OCI-M1 (cell line): ENCODE results near the gene NEK4.
A peak's percentile ranks its signal among the peaks of the same experiment; 100 is the strongest.
"Not testable (repeated sequence)": the region's sequence is repeated elsewhere in the genome, so short reads cannot be mapped to it uniquely, and the experiment has no call there.

Experiments
- DNase-seq: peaks from one replicate; lab custom pipeline; 2025; lab: John Stamatoyannopoulos, UW

Gene NEK4

DNA sequence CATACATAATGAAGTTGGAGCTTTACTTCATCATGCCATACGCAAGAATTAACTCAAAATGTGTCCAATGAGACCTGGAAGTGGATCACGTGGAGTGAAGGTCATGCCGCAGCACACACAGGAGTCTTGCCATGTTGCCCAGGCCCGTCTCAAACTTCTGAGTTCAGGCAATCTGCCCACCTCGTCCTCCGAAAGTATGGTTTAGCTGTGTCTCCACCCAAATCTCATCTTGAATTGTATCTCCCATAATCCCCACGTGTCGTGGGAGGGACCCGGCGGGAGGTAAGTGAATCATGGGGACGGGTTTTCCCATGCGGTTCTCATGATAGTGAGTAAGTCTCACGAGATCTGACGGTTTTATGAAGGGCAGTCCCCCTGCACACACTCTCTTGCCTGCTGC is 39.1 kb downstream of the NEK4 start:
- no peak for DNase-seq

DNA sequence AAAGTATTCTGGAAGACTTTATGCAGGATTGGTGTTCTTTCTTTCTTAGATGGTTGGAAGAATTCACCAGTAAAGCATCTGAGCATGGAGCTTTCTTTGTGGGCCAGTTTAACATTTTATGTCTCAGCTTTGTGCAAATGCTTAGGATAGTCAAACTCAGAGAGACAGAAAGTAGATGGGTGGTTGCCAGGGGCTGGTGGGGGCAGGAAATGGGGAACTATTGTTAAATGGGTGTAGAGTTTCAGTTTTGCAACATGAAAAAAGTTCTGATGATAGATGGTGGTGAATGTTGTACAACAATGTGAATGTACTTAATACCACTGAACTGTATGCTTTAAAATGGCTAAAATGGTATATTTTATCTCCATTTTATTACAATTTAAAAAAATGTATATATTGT is 40.1 kb downstream of the NEK4 start:
- DNase-seq, result no peak

DNA sequence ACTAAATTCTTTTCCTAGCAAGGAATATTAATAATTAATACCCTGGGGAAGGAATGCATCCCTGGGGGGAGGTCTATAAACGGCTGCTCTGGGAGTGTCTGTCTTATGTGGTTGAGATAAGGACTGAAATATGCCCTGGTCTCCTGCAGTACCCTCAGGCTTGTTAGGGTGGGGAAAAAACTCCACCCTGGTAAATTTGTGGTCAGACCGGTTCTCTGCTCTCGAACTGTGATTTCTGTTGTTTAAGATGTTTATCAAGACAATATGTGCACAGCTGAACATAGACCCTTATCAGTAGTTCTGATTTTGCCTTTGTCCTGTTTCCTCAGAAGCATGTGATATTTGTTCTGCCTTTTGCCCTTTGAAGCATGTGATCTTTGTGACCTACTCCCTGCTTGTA is 42.0 kb downstream of the NEK4 start:
- DNase-seq, result not testable (repeated sequence)

DNA sequence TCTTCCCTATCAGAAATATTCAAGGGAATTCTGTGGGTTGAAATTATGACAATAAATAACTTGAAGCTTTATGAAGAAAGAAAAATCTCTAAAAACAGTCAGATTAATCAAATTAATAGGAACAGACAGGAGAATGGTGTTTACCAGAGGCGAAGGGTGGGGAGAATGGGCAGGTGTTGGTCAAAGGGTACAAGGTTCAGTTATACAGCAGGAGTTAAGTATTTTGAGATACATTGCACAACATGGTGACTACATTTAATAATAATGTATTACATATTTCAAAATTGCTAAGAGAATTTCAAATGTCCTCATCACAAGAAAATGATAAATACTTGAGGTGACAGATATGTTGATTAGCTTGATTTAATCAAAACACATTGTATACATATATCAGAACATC is 46.2 kb downstream of the NEK4 start:
- no peak for DNase-seq

DNA sequence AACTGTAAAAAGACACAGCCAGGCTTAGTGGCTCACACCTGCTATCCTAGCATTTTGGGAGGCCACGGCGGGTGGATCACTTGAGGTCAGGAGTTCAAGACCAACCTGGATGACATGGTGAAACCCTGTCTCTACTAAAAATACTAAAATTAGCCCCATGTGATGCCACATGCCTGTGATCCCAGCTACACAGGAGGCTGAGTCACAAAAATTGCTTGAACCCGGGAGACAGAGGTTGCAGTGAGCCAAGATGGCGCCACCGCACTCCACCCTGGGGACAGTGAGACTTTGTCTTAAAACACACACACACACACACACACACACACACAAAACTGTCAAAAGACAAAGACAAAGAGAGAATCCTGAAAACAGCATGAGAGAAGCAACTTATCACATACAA is 46.8 kb downstream of the NEK4 start:
- no peak for DNase-seq

DNA sequence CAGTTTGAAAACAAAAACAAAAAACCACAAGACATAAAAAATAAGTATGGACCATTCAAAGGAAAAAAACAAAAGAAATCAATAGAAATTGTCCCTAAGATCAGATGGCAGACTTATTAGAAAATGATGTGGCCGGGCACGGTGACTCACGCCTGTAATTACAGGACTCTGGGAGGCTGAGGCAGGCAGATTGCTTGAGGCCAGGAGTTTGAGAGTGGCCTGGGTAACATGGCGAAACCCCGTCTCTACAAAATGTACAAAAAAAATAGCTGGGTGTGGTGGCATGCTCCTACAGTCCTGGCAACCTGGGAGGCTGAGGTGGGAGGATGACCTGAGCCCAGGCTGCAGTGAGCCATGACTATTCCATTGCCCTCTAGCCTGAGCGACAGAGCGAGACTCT is 48.2 kb downstream of the NEK4 start:
- DNase-seq, result no peak

DNA sequence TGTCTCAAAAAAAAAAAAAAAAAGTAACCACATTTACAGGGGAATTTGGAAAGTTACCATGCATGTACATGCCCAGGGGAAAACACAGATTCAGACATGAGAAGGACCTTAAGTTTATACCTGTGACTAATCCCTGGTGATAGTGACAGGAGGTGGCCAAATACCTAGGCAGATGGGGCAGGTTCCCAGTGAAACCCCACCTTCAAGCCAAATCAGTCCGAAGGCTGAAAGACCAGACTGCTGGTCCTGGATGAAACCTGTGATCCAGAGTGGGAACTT is 49.1 kb downstream of the NEK4 start:
- no peak for DNase-seq

DNA sequence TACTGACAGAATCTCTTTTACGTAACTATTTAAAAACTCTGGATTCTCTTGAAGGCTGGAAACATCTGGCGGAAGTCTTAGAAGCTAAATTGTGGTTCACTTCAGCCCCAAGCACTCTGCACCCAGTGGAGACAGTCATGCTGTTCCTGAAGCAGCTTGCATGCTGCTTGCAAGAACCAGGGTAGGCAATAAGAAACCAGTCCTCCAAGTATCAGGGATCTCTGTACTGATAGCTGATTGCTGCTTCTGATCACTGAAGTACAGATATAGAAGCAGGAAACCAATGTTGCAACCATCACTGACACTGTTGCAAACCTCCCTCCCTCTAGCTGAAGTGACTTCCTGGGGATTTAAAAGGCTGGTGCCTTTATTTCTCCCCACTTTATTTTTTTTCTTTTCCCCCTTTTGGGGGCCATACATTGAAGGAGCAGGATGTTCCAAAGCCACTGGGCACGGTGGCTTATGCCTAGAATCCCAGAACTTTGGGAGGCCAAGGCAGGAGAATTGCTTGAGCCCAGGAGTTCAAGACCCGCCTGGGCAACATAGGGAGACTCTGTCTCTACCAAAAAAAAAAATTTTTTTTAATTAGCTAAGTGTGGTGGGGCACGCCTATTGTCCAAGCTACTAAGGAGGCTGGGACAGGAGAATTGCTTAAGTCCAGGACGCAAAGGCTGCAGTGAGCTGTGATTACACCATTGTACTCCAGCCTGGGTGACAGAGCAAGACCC is 49.6 kb downstream of the NEK4 start:
- DNase-seq, result no peak

DNA sequence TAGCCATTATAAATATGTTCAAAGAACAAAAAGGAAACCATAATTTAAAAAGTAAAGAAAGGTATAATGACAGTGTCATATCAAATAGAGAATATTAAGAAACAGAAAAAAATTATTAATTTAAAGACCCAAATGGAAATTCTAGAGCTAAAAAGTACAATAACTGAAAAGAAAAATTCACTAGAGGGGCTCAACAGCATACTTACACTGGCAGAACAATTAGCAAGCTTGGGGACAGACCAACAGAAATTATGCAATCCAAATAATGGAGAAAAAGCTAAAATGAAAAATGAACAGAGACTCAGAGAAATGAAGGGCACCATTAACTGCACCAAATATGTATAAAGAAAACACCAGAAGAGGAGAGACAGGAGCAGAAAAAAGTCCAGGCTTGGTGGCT is 51.1 kb downstream of the NEK4 start:
- no peak for DNase-seq

DNA sequence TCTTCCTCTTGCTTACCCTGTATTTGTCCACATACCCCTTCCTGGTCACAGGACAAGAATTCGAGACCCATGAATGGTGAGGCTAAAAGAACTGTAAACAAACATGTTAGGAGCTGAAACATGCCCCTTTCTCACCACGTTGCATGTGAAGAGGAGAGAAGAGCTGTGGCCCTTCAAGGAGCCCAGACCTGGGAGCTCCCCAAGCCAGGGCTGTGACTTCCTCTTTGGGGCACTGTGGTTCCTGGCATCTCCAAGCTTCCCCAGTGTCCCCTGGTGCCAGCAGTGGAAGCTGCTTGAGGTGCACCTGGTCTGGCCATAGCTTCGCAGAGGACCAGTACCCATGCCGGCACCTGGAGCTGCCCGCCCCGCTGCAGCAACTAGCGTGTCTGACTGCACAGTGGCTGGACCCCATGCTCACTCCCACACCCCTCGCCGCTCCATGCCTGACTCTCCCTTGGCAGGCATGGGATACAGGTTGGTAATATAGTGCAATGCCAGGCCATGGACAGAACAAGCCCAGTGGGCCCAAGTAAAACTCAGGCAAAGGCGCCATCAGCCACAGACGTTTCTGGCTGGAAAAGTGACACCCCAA is 54.9 kb downstream of the NEK4 start:
- DNase-seq, result no peak

DNA sequence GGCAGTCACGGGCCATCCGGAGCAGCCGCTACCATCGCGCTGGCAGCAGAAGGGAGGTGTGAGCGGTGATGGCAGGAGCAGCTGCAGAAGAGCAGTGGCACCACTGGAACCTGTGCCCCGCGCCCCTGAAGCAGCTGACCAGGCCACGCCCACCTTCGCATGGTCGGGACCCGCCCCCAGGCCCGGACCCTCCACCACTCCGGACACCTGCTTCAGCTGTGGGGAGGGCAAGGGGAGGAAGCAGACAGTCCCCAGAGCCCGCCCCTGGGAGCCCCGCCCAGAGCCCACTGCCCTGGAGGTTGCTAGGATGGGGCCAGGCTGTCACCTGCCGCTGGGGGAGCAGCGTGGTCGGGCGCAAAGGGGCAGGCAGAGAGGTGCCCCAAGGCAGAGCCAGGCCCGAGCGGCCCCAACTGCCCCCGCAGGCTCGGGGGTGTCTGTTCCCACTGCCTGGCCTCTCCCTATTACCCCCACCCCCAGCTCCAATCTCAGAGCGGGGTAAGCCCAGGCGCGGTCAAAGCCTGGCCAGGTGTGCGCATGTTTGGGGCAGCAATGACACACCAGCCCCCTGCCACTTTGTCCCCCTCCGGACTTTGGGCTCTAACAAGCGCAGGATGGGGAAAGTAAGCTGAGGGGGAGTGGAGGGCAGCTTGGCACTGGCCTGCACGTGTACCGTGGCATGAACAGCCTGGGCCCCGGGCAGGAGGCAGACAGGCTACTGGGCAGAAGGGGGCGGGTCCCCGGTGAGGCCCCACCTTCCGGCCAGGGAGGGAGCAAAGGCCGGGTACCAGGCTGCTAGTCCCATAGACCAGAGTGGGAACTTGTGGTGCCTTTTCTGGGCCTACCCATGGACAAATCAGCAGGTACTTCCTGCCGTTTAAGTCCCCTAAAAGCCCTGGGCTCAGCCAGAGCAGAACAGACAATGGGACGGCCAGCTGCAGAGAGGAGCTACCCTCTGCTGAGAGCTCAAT is 56.1 kb downstream of the NEK4 start:
- no peak for DNase-seq

DNA sequence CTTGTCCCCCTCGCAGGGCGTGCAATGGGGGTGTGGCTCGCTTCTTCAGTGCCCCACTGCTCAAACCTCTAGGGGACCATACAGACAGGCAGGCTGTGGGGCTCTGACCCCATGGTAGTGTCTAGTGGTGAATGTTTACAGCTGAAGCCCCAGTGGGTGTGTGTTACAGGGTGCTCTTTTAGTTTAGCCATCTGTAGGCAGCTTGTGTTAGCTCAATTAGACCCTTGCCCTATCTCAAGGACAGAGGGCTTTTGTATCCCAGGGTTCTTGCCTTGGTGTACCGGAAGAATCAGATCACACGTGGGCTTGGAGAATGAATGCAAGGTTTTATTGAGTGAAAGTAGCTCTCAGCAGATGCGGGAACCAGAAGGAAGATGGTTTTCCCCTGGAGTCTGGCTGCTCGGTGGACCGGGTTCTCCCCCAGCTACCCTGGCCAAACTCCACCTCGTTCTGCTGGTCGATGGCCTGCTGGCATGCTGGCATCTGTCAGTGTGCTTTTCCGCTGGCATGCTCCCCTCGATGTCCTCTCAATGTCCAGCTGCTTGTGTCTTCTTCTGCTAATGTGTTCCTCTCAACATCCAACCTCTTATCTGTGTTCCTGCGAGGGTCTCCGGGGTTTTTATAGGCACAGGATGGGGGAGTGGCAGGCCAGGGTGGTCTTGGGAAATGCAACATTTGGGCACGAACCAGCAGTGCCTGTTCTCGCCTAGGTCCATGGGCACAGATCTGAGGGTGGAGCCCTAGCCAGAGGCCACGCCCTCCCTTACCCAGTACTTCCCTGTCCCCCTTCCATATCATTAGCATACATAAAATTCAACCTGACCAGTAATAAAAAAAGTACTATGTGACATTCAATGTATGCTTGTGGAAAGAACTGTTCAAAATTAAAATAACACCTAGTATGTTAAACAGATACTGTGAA is 58.2 kb downstream of the NEK4 start:
- no peak for DNase-seq

DNA sequence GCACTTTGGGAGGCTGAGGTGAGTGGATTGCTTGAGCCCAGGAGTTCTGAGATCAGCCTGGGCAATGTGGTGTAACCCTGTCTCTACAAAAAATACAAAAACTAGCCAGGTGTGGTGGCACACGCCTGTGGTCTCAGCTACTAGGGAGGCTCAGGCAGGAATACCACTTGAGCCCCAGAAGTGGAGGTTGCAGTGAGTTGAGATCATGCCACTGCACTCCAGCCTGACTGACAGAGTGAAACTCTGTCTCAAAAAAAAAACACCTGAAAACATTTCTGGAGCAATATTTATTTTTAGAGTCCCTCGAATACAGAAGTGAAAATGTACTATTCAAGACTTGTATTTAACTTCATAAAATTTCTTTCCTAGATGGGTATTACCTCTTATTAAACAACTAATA is 60.2 kb downstream of the NEK4 start:
- no peak for DNase-seq

DNA sequence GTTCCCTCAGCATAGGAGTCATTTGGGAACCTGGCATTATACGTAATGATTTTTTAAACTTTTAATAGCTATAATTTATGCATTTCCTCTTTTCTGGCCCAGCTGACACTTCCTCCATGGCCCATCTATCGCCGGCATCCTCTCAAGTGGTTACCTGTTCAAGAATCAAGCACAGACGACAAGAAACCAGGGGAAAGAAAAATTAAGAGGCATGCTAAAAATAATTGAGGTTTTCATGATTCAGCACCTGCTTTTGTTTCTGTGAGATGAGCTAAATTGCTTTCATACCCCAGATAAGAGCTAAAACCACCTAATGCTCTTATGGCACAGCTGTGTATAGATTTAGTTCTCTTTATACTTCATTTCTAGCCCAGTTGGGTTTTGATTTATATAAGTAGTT is 63.2 kb downstream of the NEK4 start:
- DNase-seq, result no peak

DNA sequence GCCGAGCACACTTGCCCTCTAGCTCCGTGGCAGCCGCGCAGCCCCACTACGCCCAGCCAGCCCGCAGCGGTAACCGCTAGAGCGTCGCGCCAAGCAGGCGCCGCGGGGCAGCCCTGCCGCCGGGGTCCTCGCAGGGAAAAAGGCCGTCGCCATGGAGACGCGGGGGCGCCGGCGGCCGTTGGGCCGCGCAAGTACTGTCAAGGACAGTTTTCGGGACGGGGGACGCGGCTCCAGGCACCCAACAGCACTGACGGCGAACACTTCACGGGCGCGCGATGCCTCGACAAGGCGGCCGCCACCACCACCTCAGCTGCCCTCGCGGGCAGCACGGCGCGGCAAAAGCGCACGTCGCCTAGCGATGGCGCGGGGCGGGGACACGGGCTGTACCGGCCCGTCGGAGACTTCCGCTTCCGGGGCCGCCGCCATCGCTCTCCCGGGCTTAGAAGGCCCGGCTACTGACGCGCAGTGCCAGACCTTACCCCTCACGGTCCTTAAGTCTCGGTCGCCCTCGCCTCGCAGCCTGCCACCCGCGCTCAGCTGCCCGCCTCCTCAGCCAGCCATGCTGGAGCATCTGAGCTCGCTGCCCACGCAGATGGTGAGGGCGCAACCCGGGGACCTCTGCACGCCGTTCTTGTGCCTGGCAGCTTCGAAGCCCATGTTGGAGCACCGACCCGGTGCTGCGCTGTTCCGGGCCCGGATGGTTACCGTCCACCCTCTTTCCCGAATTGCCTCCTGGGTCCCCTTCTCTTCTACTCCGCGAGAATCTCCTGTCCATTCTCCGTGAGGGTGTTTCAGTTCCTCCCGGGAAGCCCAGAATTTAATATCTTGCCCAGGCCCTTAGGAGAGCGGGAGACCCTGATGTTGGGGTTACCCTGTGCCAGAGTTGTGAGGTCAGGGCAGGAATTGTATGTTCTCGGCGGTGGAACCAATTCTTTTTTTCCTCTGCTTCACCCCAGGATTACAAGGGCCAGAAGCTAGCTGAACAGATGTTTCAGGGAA is 64.8 kb downstream of the NEK4 start, which contains the start of the genes GLT8D1 and SPCS1:
TSS of gene GLT8D1 (minus strand) at position 104 of the 999 bp plus-strand sequence. CDS start 5,331 bp downstream, outside the sequence.
TSS of gene SPCS1 (plus strand) at position 419 of the 999 bp plus-strand sequence. CDS start at position 560, 141 bp downstream.
- DNase-seq, result peak; percentile 91

DNA sequence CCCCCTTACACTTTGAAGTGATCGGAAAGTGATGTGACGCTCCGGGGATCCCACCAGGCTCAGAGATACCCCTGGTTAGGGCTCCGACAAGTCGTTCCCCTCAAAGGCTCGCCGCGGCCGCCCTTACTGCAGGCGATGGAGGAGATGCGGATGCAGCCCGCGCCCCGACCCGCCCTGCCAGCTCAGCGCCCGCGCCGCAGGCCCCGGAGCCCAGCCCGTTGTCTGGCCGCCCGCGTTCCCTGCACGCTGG is 65.4 kb downstream of the NEK4 start:
- DNase-seq, result no peak

DNA sequence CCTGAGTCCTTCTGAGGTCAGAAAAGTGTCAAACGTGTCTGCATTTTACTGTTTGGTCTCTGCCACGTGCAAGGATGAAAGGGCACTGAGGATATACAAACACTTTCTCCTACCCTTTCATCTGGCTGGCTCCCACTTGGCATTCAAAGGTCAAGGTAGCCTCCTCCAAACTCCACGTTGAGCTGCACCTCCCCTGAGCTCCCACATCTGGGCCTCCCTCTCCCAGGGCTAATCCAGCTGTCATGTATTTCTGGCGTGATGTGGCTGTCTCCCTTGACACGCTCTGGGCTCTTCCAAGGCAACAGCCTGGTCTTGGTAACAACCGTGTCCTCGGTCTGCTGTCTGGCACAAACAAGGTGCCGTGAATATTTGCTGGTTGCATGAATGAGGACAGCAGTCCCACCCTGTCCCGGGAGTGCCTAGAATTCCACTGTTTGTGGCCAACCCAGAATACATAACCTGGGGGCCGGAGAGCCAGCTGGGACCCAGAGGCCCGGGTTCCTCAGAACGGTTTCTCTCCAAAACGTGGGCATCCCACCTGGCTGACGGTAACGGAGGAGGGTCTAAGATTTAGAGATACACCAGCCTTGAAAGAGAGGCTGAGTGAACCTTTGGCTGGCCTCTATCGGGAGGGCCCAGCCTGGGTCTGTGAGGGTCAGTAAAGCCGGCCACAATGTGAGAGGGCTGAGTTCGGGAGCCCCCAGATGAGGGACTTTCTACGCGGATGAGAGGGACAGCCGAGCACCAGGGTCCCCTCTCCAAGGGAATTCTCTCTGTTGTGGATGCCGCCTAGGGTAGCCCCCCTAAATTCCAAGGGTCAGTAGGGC is 65.9 kb downstream of the NEK4 start:
- peak; percentile 51 for DNase-seq

DNA sequence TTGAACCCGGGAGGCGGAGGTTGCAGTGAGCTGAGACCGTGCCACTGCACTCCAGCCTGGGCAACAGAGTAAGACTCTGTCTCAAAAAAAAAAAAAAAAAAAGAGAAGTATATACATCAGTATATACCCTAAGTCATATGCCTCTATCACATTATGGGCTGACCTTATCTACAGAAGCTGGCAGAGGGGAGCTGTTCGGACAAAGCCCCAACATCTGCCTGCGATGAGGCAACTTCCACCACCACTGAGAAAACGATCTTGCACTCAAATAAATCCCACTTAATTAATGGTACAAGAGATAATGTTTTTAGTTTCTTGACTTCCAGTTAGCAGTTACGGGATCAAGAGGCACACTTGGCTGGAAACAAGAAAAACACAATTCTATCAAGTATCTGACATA is 67.4 kb downstream of the NEK4 start:
- peak; percentile 13 for DNase-seq

DNA sequence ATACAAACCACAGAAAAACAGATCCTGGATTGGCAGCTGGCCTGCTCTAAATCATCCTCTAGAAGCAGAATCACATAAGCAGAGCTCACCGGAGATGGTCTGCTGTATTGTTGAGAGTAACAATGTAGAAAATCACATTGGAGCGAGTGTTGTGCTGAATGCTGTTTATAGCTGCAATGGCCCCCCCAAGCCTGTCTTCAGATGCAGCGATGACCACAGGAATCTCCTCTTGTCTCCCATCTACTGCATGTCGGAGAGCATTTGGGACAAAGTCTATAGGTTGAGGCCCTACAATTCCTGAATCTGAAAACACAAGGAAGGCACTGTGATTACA is 73.1 kb downstream of the NEK4 start:
- DNase-seq, result no peak
